HG02610 (cell line): ENCODE measurements around the gene FANCC.
A peak's percentile ranks its signal among the peaks of the same experiment; 100 is the strongest.

ENCODE experiments used
- ATAC-seq: cut with Tn5 transposase; IDR thresholded peaks from one replicate; pipeline ENCODE4 v1.9.1; 2021; ENCODE audit warnings: mild to moderate bottlenecking, moderate library complexity; ENCODE audit not compliant: unreplicated experiment

Gene FANCC

DNA sequence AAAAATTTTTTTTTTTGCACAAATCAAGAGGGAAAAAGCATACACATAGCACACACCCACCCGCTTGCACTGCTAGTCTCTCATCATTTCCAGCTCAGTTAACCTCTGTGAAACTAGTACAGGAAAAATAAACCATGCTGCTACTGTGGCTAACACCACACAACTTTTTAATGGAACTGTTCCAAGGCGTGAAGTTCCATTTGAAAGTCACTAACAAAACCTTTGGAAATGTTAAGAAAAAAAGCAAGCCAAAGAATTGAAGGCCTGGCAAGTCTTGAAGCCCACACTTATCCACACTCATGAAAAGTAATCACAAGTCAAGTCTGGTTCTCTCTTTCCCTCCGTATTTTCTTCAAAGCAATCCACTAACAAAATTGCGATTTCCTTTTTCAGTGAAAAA lies 116.3 kb downstream of the FANCC start:
- ATAC-seq: no peak

DNA sequence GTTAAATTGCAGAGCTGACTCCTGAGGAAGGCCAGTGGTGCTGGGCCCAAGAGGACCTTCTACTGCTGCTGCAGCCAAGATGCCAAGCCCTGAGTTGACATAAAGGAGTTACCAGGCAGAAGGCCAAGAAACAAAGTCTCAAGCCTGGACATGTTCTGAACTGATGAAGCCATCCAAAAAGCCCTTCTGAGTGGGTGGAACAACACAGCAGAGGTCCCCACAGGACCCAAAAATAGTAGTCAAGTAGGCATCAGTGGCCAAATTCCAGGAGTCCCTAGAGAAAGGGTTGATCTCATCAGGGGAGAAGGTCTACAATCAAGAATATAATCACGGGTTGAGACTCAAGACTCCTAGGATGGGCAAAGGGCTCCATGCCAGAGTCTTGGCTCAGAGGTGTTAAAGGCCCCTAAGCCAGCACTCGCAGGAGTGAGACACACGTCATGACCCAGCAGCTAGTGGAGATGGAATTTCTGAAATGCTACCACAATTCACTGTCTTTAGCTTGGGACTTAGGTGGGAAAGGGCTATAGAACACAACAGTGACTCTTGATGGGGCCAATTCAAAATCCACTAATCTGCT lies 119.7 kb downstream of the FANCC start:
- no peak for ATAC-seq

DNA sequence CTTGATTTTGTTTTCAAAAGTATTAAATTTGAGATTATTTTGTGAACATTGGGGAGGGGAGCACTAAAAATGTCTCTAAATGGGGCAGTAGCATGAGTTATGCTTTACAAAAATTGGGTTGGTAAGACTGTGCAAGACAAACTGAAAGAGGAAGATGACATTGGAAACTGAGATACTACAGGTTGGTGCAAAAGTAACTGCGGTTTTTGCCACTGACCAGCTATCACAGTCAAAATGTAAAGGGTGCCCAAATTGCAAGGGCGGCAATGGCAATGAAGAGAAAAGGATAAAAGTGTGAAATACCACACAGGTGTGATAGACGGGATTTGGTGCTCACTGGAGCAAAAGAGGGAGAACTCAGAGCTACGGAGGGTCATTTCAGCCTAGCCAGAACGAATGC lies 124.0 kb downstream of the FANCC start:
- no peak for ATAC-seq

DNA sequence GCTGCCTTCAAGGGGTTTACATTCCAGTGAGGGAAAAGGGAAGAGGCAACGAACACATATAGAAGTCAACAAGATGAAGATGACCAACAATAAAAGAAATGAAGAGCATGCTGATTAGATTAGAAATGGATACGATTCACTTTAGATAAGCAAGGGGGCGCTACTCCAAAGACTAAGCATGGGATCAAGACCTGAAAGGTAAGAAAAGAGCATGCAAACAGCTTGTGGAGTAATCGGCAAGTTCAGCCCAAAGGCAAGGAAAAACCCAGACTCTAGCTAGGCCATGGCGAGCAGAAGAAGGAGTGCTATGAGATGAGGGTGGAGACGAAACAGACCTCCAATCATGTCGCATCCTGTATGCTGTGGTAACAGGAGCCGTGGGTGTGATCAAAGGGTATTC lies 124.4 kb downstream of the FANCC start:
- ATAC-seq: no peak

DNA sequence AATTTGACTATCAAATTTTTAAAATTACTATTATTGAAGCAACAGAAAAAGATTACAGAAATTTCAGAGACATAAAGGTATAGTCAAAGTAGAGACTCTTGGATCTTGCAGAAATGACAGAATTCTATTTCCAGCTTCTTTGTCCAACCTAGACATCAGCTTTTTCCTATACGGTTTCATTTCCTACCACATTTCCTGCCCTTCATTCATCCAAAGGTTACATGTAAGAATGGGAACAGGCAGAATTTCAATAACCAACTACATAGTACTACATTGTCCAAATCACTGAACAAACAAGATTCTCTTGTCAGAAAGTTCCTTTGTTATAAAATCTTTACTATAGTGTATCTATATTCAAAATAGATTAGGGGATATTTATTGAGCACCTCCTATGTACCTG lies 124.9 kb downstream of the FANCC start:
- ATAC-seq: no peak

DNA sequence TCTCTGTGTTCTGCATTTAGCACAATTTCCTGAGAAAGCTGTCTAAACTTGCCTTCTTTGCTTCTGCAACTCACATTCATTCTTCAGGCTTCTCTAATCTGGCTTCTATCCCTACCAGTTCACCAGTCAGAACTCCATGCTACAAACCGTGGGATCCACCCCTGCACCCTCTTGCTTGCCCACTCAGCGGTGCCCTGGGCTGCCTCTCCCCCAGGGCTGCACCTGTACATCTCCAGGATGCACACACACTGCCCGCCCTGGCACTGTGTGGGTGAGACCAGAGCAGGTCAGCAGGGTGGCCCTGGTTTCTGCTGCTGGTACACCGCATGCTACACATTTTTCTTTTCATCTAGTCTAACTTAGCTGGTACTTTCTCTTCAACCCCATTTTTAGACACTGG lies 127.1 kb downstream of the FANCC start:
- ATAC-seq: no peak

DNA sequence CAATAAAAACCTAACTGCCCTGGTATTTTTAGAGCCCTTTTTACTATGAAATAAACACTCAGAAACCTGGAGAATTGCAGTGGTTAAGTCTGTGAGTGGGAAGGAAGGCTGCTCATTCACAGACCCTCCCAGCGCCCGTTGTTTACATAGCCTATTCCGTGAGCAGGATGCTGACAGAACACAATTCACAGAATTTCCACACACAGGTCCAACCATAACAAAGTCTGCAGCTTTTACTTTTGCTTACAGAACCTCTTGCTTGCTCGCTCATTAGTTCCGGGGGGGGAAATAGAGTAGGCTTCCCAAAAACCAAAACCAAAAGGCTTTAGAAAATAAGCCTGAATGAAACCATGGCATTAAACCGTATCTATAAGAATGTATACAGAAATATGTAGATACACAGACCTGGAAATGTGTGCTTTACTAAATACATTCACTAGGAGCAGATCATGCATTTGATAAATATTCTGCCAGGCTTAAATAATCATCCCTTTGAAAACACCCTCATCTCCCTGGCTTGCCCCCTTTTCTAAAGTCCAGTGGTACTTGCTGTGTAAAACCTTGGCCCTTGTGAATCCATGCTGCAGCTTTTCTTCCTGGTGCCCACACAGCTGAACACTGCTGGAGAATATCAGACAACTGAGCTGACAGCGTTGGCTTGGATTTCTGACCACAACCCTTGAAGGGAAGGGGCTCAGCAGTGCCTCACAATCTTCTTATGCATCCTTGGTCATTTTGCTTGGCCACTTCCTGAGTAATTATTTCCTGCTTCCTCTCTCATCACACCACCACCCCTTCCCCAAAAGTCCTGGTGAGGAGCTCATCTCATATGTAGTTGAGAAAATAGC lies 128.0 kb downstream of the FANCC start:
- no peak for ATAC-seq

DNA sequence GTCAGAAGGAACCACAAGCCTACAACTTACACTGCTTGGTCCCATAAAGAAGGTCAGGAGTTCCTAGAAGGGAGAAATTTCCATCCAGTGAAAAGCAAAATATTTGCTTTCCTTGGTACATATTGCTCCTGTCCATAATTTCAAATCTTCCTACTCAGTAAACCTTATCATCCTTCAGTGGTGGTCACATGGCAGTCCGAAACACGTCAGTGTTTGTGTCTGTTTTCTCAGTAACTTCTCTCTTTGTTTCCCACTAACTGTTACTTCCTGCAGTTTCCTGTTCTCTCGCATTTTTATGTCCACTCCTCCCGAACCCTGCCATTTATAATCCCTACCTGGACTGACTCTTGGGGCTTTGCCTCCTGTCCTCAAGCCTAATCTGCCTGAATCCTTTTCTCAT lies 129.1 kb downstream of the FANCC start:
- no peak for ATAC-seq

DNA sequence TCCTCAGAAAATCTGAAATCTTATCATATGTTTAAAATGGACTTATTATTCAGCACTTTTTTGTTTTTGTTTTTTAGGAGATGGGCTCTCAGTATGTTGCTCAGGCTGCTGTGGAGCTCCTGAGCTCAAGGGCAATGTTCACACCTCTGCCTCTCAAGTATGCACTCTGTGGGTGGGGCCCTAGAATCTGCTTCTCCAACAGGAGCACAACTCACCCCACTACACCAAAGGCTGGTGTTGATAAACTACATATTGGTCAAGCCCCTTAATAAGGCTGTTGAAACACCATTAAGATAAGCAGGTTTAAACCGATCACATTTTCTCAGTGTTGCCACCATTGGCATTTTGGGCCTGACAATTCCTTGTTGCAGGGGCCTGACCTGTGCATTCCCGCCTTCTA lies 131.6 kb downstream of the FANCC start:
- no peak for ATAC-seq

DNA sequence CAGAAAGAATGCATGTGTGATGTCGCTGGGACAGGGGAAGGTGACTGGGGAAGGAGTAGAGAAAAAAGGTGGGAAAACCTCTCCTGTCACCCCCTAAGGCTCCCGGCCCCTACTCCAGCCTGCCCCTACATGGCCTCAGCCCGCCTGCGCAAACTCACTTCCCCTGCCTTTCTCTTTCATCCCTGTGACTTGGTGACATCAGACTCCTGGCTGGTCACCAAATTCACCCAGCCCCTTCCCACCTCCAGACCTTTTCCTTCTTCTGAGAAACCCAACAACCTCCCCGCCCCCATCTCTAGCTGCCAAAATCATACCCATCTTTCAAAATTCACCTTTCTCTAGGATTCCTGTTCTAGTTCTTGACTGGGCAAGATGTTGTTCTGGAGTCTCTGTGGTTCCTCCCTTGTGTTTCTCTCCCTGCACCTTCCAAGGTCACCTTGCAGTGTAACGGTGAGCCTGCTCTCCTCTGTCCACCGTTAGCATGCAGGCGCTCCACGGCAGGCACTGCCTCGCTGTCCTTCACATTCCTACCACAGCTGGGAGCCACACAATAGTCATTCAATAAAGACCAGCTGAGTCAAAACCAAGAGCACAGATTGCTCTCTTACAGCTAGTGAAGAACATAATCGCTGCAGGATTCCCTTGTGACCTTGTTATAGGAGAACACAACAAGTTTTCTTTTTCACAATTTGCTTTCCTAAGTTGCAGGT lies 134.5 kb downstream of the FANCC start:
- ATAC-seq: no peak

DNA sequence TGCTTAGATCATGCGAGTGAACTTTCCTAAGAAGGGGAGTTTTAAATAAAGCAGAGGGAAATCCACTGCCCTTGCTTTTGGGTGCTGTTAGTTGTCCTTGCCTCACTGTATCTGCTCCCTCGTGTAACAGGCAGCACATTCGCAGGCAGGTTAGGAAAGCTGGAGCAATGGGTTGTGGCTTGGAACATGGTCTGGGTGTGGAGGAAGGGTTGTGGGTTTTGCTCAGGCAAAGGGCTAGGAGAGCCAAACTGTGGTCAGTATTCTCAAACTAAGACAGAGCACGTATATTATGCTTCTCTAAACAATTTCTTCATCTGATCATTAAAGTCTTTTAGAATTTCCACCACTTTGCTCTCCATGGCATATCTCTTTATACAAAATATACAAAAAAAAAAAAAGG lies 135.7 kb downstream of the FANCC start:
- no peak for ATAC-seq

DNA sequence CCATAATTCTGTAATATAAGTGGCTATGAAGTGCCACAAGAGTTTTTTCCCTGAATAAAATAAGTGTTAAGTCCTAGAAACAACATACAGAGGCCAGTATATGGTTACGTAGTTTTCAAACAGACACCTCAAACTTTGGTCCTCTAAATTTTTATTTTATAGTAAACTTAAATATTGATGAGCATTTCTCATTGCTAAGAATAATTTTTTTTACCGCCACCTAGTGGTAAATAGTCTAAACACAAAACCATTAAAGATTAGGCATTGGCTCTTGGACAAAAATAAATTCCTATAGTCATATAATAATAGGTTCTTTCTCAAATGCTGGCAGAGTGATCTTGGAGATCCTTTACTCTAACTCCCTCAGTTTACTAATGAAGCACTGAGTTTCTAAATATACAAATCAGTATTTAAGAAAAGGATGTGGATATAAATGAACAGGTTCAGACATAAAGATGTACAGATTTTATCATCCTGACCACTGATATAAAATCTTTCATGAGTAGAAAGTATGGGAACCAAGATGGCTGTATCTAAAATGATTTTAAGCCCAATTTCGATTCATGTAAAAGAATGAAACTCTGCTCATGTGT lies 136.2 kb downstream of the FANCC start:
- ATAC-seq: no peak

DNA sequence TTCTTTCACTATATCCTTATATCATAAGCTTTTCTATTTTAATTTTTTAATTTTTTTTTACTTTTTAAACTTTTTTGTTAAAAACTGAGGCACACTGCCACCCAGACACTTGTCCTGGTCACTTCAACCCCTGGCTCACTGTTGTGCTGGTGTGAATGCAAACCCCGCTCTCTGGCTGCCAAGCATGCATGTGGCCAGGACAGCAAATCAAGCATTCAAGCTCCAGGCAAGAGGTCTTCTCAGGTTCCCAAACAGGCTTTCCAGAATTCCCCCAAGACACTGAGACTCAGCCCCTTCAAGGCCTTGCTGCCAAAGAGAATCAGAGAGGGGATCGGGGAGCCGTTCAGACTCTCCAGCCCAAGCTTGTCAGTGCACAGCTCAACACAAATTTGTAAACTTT lies 139.9 kb downstream of the FANCC start:
- ATAC-seq: no peak

DNA sequence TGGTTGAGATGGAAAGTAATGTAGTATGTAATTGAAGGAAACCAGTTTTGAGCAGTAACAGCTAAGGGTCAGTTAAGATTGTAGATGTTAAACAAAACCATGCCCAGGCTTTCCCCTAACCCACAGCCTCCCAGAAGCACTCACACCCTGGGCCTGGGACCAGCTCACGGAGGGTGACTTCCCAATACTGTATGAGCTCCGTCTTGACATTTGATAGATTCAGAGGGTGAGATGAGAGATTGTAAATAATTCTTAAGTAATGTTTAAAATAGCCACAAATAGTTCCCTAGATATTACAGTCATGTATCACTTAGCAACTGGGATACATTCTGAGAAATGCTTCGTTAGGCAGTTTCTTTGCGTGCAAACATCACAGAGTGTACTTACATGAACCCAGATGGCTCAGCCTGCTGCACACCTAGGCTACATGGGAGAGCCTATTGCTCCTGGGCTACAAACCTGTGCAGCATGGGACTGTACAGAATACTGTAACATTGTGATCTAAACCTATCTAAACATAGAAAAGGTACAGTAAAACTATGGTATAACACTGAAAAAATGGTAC lies 140.7 kb downstream of the FANCC start:
- ATAC-seq: no peak

DNA sequence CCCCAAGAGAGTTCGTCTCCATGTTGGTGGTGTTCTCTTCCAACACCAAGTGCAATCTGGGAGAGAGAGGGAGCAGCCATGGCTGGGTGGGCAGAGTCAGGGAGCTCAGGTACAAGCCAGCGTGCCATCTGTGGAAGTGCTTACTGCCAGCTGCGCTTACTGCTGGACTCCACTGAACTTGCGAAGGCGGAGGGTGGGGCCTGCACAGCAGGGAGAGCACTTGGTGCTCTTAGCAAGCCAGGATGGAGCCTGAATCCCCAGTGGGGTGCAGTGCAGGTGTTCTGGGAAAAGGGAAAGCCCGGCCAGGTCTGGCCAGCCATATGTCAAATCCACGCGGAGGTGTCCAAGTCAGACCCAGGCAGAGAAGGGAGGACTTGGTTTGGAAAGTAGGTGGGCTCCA lies 142.0 kb downstream of the FANCC start:
- no peak for ATAC-seq

DNA sequence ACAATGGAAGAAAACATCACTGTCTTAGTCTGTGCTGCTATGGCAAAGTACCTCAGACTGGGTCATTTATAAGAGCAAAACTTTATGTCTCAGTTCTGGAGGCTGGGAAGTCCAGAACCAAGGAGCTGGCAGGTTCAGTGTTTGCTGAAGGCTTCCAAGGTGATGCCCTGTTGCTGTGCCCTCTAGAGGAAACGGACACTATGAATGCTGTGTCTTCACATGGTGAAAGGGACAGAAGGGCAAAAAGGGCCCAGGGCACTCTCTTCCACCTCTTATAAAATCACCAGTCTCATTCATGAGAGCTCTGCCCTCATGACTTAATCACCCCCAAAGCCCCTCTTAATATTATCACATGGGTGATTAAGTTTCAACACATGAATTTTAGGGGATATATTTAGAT lies 143.5 kb downstream of the FANCC start:
- no peak for ATAC-seq

DNA sequence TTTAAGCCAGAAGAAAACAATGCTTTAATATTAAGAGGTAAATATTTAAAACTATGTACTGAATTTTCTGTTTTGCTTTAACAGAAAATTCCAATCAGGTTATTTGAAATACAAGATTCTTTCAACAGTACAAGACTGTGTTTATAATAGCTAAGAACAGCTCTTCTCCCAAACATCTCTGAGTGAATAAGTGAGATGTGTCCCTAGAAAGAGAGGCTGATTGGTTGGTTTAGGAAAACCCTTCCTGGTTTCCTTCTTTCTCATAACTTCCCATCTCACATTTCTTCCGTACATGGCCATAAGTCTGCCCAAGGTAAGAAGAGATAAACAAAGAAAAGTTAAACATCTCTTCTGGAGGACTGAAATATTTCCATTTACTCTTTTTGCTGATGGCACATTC lies 145.9 kb downstream of the FANCC start:
- ATAC-seq: no peak

DNA sequence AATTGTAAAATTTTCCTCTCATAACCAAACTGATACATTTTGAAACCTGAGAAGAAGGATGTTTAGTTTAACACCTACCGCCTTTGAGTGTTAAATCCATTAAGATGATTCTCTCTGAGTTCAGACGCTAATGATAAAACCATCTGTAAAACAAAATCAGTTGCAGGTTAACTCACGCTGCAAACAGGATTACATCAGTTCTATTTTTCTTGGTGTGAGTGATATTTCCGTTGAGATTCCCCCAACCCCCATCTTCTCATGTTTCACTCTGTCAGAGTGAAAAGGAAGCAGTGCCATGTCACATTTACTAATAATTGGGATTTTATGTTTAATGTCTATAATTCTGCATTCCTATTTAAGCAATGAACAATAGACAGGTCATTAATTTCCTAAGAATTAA lies 146.5 kb downstream of the FANCC start:
- no peak for ATAC-seq

DNA sequence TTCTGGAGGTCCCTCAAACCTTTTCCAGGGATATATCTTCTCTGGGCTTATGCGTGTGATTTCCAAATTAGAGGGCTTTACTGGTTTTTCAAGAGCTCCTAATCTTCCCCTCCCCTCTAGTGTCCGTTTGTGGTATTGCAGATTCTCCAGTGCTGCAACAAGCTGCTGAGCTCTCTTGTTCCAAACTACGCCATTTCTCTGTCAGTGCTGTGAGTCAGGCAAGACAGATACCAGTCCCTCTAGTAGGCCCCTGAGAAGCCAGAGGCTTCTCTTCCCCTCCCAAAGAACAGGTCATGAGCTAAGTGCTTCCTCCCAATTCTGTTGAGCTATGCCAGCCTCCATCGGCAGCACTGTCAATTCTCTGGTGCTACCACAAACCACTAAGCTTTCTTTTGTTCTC lies 149.5 kb downstream of the FANCC start:
- ATAC-seq: no peak

DNA sequence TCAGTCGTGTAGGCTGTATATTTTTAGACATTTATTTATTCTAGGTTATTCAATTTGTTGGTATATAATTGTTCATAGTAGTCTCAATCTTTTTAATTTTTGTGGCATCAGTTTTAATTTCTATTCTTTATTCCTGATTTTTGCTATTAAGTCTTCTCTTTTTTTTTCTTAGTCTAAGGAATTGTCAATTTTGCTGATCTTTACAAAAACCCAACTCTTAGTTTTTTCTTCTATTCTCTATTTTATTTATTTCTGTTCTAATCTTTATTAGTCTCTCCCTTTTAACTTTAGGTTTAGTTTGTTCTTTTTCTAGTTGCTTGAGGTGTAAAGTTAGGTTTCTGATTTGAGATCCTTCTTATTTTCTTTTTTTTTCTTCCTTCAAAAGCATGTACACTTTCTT lies 152.5 kb downstream of the FANCC start:
- ATAC-seq: no peak

DNA sequence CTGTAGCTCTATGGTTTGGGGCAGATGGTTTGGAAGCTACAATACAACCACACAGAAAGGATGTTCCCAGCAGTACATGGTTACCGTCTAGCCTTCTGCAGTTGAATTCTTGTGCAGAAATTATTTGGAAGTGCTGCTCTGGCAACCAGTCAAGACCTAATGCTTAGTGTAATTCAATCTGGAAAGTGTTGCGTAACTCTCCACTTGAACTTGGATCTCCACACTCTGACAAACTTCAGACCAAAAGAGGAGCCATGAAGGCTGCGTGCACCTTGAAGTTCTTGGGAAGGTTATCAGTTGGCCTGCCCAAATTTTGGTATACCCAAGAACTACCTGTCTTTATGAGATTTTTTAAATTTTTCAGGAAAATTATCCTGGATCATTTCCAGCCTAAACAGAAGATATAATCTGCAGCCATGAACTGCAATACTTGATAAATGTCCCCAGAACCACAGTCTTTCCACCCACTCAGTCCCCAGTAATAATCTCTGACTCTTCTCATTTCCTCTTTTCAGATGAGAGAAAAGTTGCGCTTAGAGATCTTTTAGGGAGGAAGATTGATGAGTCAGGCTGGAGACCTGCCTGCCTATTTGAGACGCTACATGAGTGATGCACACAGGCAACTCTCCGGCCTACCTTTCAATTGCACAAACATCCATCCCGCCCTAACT lies 159.9 kb downstream of the FANCC start:
- ATAC-seq: peak; percentile 82
